ENCODE results near the gene LRRC55.

LRRC55 gene

DNA sequence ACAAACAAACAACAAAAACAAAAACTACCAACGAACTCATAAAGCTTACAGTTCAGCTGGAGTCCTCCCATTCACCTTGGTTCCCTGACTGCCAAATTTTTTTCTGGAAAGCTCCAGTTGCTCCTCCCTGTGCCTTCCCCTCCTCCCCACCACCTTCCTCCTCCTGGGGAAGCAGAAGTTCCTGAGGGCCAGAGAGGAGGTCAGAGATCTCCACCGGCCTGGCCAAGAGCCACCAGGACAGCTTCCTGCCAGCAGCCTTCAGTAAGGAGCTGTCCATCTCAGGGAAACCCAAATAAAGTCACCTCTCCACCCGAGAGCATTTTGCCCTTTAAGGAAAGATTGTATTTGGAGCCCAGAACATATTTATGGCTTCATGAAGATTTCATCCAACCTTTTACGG lies 35.3 kb downstream of the LRRC55 start:
- POLR2A ChIA-PET = no interaction called here
- H3K9me3 ChIP-seq (ENCODE audit: control insufficient read depth, insufficient read depth, low read depth, low read length) = no peaks in the 10 kb centered on the region
- H3K4me3 ChIP-seq (ENCODE audit: low read depth, low read length) = no peak overlapping the region
- H3K27ac ChIP-seq (ENCODE audit: extremely low read depth, low read depth, low read length) = no peak overlapping the region
- H3K4me1 ChIP-seq (ENCODE audit: control insufficient read depth, insufficient read depth, low read length) = no peaks in the 10 kb centered on the region
- CTCF ChIA-PET = interaction anchor here (1.2 to 2.6 kb wide), 2 partner anchors 32 to 86 kb away, joined by 7 to 9 read pairs; no protein-coding TSS in a partner anchor
- H3K36me3 ChIP-seq (ENCODE audit: control insufficient read depth in 2 of 2, insufficient read depth in 1 of 2, low read length in 2 of 2) = no peaks in the 10 kb centered on the region
- TF ChIP-seq ZNF350 (tag by site-specific recombination; IDR thresholded peaks at IDR 0.05) (no peak), ZNF416 (tag by site-specific recombination; IDR thresholded peaks at IDR 0.05) (no peak)

GRCh38 chr11:57219021-57219627 lies 37.4 kb downstream of the LRRC55 start:
- TF ChIP-seq ZBTB10 (tag by site-specific recombination; IDR thresholded peaks at IDR 0.05) (no peak), TRIM28 (IDR thresholded peaks at IDR 0.05; ENCODE audit: borderline replicate concordance, low read length) (no peak), ZNF777 (tag by site-specific recombination; IDR thresholded peaks at IDR 0.05; ENCODE audit: borderline replicate concordance) (no peak), ZNF274 (IDR thresholded peaks at IDR 0.05; ENCODE audit: low read length) (no peak), ZNF274 (tag by site-specific recombination; IDR thresholded peaks at IDR 0.05; ENCODE audit: borderline replicate concordance) (no peak), ZNF292 (tag by site-specific recombination; IDR thresholded peaks at IDR 0.05; ENCODE audit: borderline replicate concordance, low read depth) (no peak), ZNF791 (tag by site-specific recombination; IDR thresholded peaks at IDR 0.05) (no peak)
- ChIA-PET CTCF (interaction anchor here (2.6 kb wide), 1 partner anchor 30 kb away, joined by 9 read pairs; no protein-coding TSS in a partner anchor), POLR2A (no interaction called here)
- H3K9me3 ChIP-seq (ENCODE audit: control insufficient read depth, insufficient read depth, low read depth, low read length) = no peaks in the 10 kb centered on the region
- no peak overlapping the region for H3K27ac ChIP-seq (ENCODE audit: extremely low read depth, low read depth, low read length)
- no peaks in the 10 kb centered on the region for H3K4me1 ChIP-seq (ENCODE audit: control insufficient read depth, insufficient read depth, low read length)
- no peaks in the 10 kb centered on the region for H3K36me3 ChIP-seq (ENCODE audit: control insufficient read depth in 2 of 2, insufficient read depth in 1 of 2, low read length in 2 of 2)
- no peak overlapping the region for H3K4me3 ChIP-seq (ENCODE audit: low read depth, low read length)

GRCh38 chr11:57222239-57222638 lies 40.5 kb downstream of the LRRC55 start:
- Histone ChIP-seq H3K4me1 (ENCODE audit: control insufficient read depth, insufficient read depth, low read length) (no peaks in the 10 kb centered on the region), H3K36me3 (ENCODE audit: control insufficient read depth in 2 of 2, insufficient read depth in 1 of 2, low read length in 2 of 2) (no peaks in the 10 kb centered on the region), H3K9me3 (ENCODE audit: control insufficient read depth, insufficient read depth, low read depth, low read length) (no peaks in the 10 kb centered on the region), H3K4me3 (ENCODE audit: low read depth, low read length) (no peak overlapping the region), H3K27ac (ENCODE audit: extremely low read depth, low read depth, low read length) (no peak overlapping the region)
- POLR2A ChIA-PET = no interaction called here
- CTCF ChIA-PET = interaction anchor here (4.0 kb wide), 1 partner anchor 27 kb away, joined by 19 read pairs; no protein-coding TSS in a partner anchor
- TF ChIP-seq OVOL3 (tag by site-specific recombination; IDR thresholded peaks at IDR 0.05) (no peak), ZNF501 (tag by site-specific recombination; IDR thresholded peaks at IDR 0.05) (no peak), MEIS1 (CRISPR knock-in tag; IDR thresholded peaks at IDR 0.05; ENCODE audit: borderline replicate concordance) (no peak), PRDM2 (tag by site-specific recombination; IDR thresholded peaks at IDR 0.05; ENCODE audit: borderline replicate concordance) (no peak), ZNF600 (tag by site-specific recombination; IDR thresholded peaks at IDR 0.05) (no peak), ZNF654 (tag by site-specific recombination; IDR thresholded peaks at IDR 0.05; ENCODE audit: low read depth) (no peak), ZNF626 (tag by site-specific recombination; IDR thresholded peaks at IDR 0.05) (no peak), ZNF664 (tag by site-specific recombination; IDR thresholded peaks at IDR 0.05) (no peak), ZNF544 (tag by site-specific recombination; IDR thresholded peaks at IDR 0.05) (no peak), SP7 (tag by site-specific recombination; IDR thresholded peaks at IDR 0.05) (no peak), ZNF10 (tag by site-specific recombination; IDR thresholded peaks at IDR 0.05) (no peak), PRDM4 (tag by site-specific recombination; IDR thresholded peaks at IDR 0.05) (no peak)
